ENCODE data around the gene WDR37. TPM values are rescaled to one million over a fixed set of nuclear protein-coding genes. Genes with fewer than 3 reads are reported as not detected.

The WDR37 gene
- polyA plus RNA-seq, 3 donors, result 7.1 to 33.6 (median 8.6) TPM

- TF ChIP-seq CTCF (IDR thresholded peaks at IDR 0.05), result no peak
- H3K4me2 ChIP-seq (replicated peaks; ENCODE audit: extremely low read depth, low read length, poor library complexity, severe bottlenecking), result no peak overlapping the region
- H3K4me3 Mint-ChIP-seq, result no peak overlapping the region
- H3K36me3 ChIP-seq (replicated peaks in 1 of 2; ENCODE audit: control insufficient read depth in 1 of 2, insufficient read depth in 2 of 2, low read length in 2 of 2), result no peaks in the 10 kb centered on the region
- WGBS (ENCODE audit: insufficient coverage), result 69% methylated on average over 14 of the region's 23 CpGs
- no peak for DNase-seq
- H2AFZ ChIP-seq (ENCODE audit: insufficient read depth, low read depth, low read length, poor library complexity, severe bottlenecking), result no peak overlapping the region
- H3K9me3 ChIP-seq (replicated peaks in 1 of 2; ENCODE audit: control insufficient read depth in 1 of 2, insufficient read depth in 1 of 2, low read length in 2 of 2), result peaks cover 13 to 14% of the 10 kb centered on the region in 2 donors
- H3K4me1 ChIP-seq (ENCODE audit: control insufficient read depth in 1 of 2, insufficient read depth in 2 of 2, low read length in 2 of 2), result no peaks in the 10 kb centered on the region
- no peak overlapping the region for H3K9ac ChIP-seq (ENCODE audit: insufficient read depth, low read length, poor library complexity, severe bottlenecking)
- H3K9me3 Mint-ChIP-seq, result peaks cover 13 to 21% (median 16%) of the 10 kb centered on the region in 7 donors
- no peak overlapping the region for H3K4me3 ChIP-seq (replicated peaks in 1 of 3; ENCODE audit: low read depth in 2 of 3, low read length in 3 of 3)
- H3K27me3 ChIP-seq (ENCODE audit: control insufficient read depth in 2 of 2, insufficient read depth in 2 of 2, low read length in 2 of 2), result no peaks in the 10 kb centered on the region
- no peak overlapping the region for H3K27ac Mint-ChIP-seq
- H3K27ac ChIP-seq (ENCODE audit: low read depth in 1 of 2, low read length in 2 of 2), result no peak overlapping the region
- no peaks in the 10 kb centered on the region for H4K20me1 ChIP-seq (ENCODE audit: insufficient read depth, low read length)
- peaks cover 0 to 11% (median 1%) of the 10 kb centered on the region in 3 donors for H3K27me3 Mint-ChIP-seq (ENCODE audit: low read depth in 3 of 3)
- H3K4me1 Mint-ChIP-seq, result no peaks in the 10 kb centered on the region
- H3K36me3 Mint-ChIP-seq, result no peaks in the 10 kb centered on the region
- no peaks in the 10 kb centered on the region for H3K79me2 ChIP-seq (ENCODE audit: insufficient read depth, low read length)
- intact Hi-C loops (cut with micrococcal nuclease), result no loop called here
Measured at GRCh38 chr10:1149793-1150637, 93.8 kb downstream of the WDR37 start.

- H3K9me3 ChIP-seq (replicated peaks in 1 of 2; ENCODE audit: control insufficient read depth in 1 of 2, insufficient read depth in 1 of 2, low read length in 2 of 2), result peaks cover 11 to 14% of the 10 kb centered on the region in 2 donors
- H3K27me3 Mint-ChIP-seq (ENCODE audit: low read depth in 3 of 3), result peaks cover 0 to 11% (median 4%) of the 10 kb centered on the region in 3 donors
- H3K4me3 ChIP-seq (replicated peaks in 1 of 3; ENCODE audit: low read depth in 2 of 3, low read length in 3 of 3), result no peak overlapping the region
- no peaks in the 10 kb centered on the region for H3K36me3 Mint-ChIP-seq
- 88% methylated on average over 13 of the region's 13 CpGs for WGBS (ENCODE audit: insufficient coverage)
- no peak overlapping the region for H3K9ac ChIP-seq (ENCODE audit: insufficient read depth, low read length, poor library complexity, severe bottlenecking)
- intact Hi-C loops (cut with micrococcal nuclease), result no loop called here
- no peak overlapping the region for H3K27ac Mint-ChIP-seq
- H3K27me3 ChIP-seq (ENCODE audit: control insufficient read depth in 2 of 2, insufficient read depth in 2 of 2, low read length in 2 of 2), result no peaks in the 10 kb centered on the region
- no peaks in the 10 kb centered on the region for H3K36me3 ChIP-seq (replicated peaks in 1 of 2; ENCODE audit: control insufficient read depth in 1 of 2, insufficient read depth in 2 of 2, low read length in 2 of 2)
- no peaks in the 10 kb centered on the region for H4K20me1 ChIP-seq (ENCODE audit: insufficient read depth, low read length)
- H3K27ac ChIP-seq (ENCODE audit: low read depth in 1 of 2, low read length in 2 of 2), result no peak overlapping the region
- no peak overlapping the region for H2AFZ ChIP-seq (ENCODE audit: insufficient read depth, low read depth, low read length, poor library complexity, severe bottlenecking)
- no peaks in the 10 kb centered on the region for H3K4me1 Mint-ChIP-seq
- no peaks in the 10 kb centered on the region for H3K4me1 ChIP-seq (ENCODE audit: control insufficient read depth in 1 of 2, insufficient read depth in 2 of 2, low read length in 2 of 2)
- H3K4me2 ChIP-seq (replicated peaks; ENCODE audit: extremely low read depth, low read length, poor library complexity, severe bottlenecking), result no peak overlapping the region
- DNase-seq, result no peak
- no peaks in the 10 kb centered on the region for H3K79me2 ChIP-seq (ENCODE audit: insufficient read depth, low read length)
- no peak overlapping the region for H3K4me3 Mint-ChIP-seq
- no peak for TF ChIP-seq CTCF (IDR thresholded peaks at IDR 0.05)
- peaks cover 12 to 18% (median 15%) of the 10 kb centered on the region in 7 donors for H3K9me3 Mint-ChIP-seq
Measured at GRCh38 chr10:1150638-1150955, 94.4 kb downstream of the WDR37 start.
